NCI-H1417 (cell line): ENCODE measurements around the gene RAB17.
A peak's percentile ranks its signal among the peaks of the same experiment; 100 is the strongest.

Experiments used
- DNase-seq, 3 experiments: peaks; one replicate each; lab custom pipeline; 2025; lab: John Stamatoyannopoulos, UW

The RAB17 gene

GRCh38 chr2:237590272-237591140, at the start of gene RAB17:
RAB17 (minus strand) TSS chr2:237590734; CDS start chr2:237586154, 4,580 bp downstream.
- DNase-seq: peak in 2 of 3 experiments; percentile 77 to 85

GRCh38 chr2:237639836-237640220, 49.3 kb upstream of the RAB17 start:
- DNase-seq: no peak

- peak in 1 of 3 experiments; percentile 2 for DNase-seq
These were observed 48.7 kb upstream of the RAB17 start for GRCh38 chr2:237639052-237639835.

GRCh38 chr2:237638176-237638575, 47.6 kb upstream of the RAB17 start:
- peak in 2 of 3 experiments; percentile 27 to 58 for DNase-seq

GRCh38 chr2:237637429-237638135, 47.0 kb upstream of the RAB17 start:
- DNase-seq: no peak

- no peak for DNase-seq
These were observed 46.0 kb upstream of the RAB17 start for GRCh38 chr2:237636578-237636977.

GRCh38 chr2:237633061-237633561, 42.6 kb upstream of the RAB17 start:
- DNase-seq: no peak

- no peak for DNase-seq
These were observed 41.5 kb upstream of the RAB17 start for GRCh38 chr2:237631801-237632585.

- DNase-seq: no peak
These were observed 40.7 kb upstream of the RAB17 start for GRCh38 chr2:237631007-237631785.

- DNase-seq: no peak
These were observed 39.9 kb upstream of the RAB17 start for GRCh38 chr2:237630216-237631000.

- DNase-seq: no peak
These were observed 39.2 kb upstream of the RAB17 start for GRCh38 chr2:237629739-237630138.

- DNase-seq: no peak
These were observed 38.6 kb upstream of the RAB17 start for GRCh38 chr2:237629188-237629534.

GRCh38 chr2:237628247-237629187, 38.0 kb upstream of the RAB17 start:
- DNase-seq: peak in 1 of 3 experiments; percentile 52

GRCh38 chr2:237627441-237628246, 37.1 kb upstream of the RAB17 start, which contains the start of gene LRRFIP1:
LRRFIP1 (plus strand) TSS chr2:237627587; CDS start chr2:237627645, 58 bp downstream.
- peak in 2 of 3 experiments; percentile 54 to 68 for DNase-seq

GRCh38 chr2:237626813-237627440, 36.4 kb upstream of the RAB17 start:
- peak in 1 of 3 experiments; percentile 23 for DNase-seq

GRCh38 chr2:237625777-237626176, 35.2 kb upstream of the RAB17 start:
- DNase-seq: no peak

GRCh38 chr2:237625216-237625705, 34.7 kb upstream of the RAB17 start:
- no peak for DNase-seq
